ENCODE data around the gene HAPLN3. TPM values are rescaled to one million over a fixed set of nuclear protein-coding genes. Genes with fewer than 3 reads are reported as not detected.

The HAPLN3 gene
- total RNA-seq, 6 donors from 2014 or later = 1.7 to 23.0 (median 4.6) TPM

GRCh38 chr15:88833731-88834100, 61.6 kb downstream of the HAPLN3 start:
- Histone ChIP-seq H3K27me3 (no peaks in the 10 kb centered on the region), H3K4me1 (no peaks in the 10 kb centered on the region), H3K27ac (no peak overlapping the region), H3K4me3 (no peak overlapping the region), H3K9me3 (no peaks in the 10 kb centered on the region), H3K36me3 (no peaks in the 10 kb centered on the region)
- no peak for ATAC-seq (ENCODE audit: low FRiP score in 2 of 2)
- 55 to 78% methylated on average over 5 to 8 of the region's 8 CpGs for WGBS, 2 donors
- no peak for TF ChIP-seq CTCF (IDR thresholded peaks at IDR 0.05)
- DNase-seq = no peak

GRCh38 chr15:88832820-88833730, 62.3 kb downstream of the HAPLN3 start:
- DNase-seq (no peak), ATAC-seq (ENCODE audit: low FRiP score in 2 of 2) (no peak)
- no peaks in the 10 kb centered on the region for H3K36me3 ChIP-seq
- TF ChIP-seq EP300 (IDR thresholded peaks at IDR 0.05) (no peak), POLR2AphosphoS5 (IDR thresholded peaks at IDR 0.05) (no peak), POLR2A (IDR thresholded peaks at IDR 0.05) (no peak), CTCF (IDR thresholded peaks at IDR 0.05) (no peak)
- H3K27me3 ChIP-seq = no peaks in the 10 kb centered on the region
- H3K27ac ChIP-seq = no peak overlapping the region
- H3K9me3 ChIP-seq = no peaks in the 10 kb centered on the region
- no peaks in the 10 kb centered on the region for H3K4me1 ChIP-seq
- H3K4me3 ChIP-seq = no peak overlapping the region
- 77 to 86% methylated on average over 12 of the region's 12 CpGs for WGBS, 2 donors

GRCh38 chr15:88830016-88830415, 65.3 kb downstream of the HAPLN3 start:
- TF ChIP-seq POLR2A (IDR thresholded peaks at IDR 0.05) (no peak), EP300 (IDR thresholded peaks at IDR 0.05) (no peak), POLR2AphosphoS5 (IDR thresholded peaks at IDR 0.05) (no peak), CTCF (IDR thresholded peaks at IDR 0.05) (no peak)
- DNase-seq = no peak
- no peaks in the 10 kb centered on the region for H3K9me3 ChIP-seq
- no peak overlapping the region for H3K4me3 ChIP-seq
- H3K27ac ChIP-seq = no peak overlapping the region
- 68 to 70% methylated on average over 5 of the region's 5 CpGs for WGBS, 2 donors
- no peak for ATAC-seq (ENCODE audit: low FRiP score in 2 of 2)
- no peaks in the 10 kb centered on the region for H3K4me1 ChIP-seq
- no peaks in the 10 kb centered on the region for H3K27me3 ChIP-seq
- no peaks in the 10 kb centered on the region for H3K36me3 ChIP-seq

GRCh38 chr15:88828791-88829190, 66.6 kb downstream of the HAPLN3 start:
- ATAC-seq (ENCODE audit: low FRiP score in 2 of 2) = no peak
- Histone ChIP-seq H3K27me3 (no peaks in the 10 kb centered on the region), H3K27ac (no peak overlapping the region), H3K9me3 (no peaks in the 10 kb centered on the region), H3K36me3 (no peaks in the 10 kb centered on the region), H3K4me1 (no peaks in the 10 kb centered on the region), H3K4me3 (no peak overlapping the region)
- 76 to 85% methylated on average over 5 of the region's 5 CpGs for WGBS, 2 donors
- DNase-seq = no peak
- TF ChIP-seq EP300 (IDR thresholded peaks at IDR 0.05) = no peak
- TF ChIP-seq CTCF (IDR thresholded peaks at IDR 0.05) = no peak
- TF ChIP-seq POLR2AphosphoS5 (IDR thresholded peaks at IDR 0.05) = no peak
- TF ChIP-seq POLR2A (IDR thresholded peaks at IDR 0.05) = no peak

Other genes with a start within 250 kb of the HAPLN3 start
- gene ACAN, start 92.1 kb downstream of the HAPLN3 start, total RNA-seq = 1 to 10 TPM in 1 of 6 donors, under 1 TPM in 2, not detected in 3; 0.24 to 1.6 (median 0.46) TPM
- 100 to 1,000 TPM in 5 of 6 donors, 10 to 100 TPM in 1; 87.8 to 423 (median 144) TPM for gene MFGE8, start 17.8 kb upstream of the HAPLN3 start, total RNA-seq
- 100 to 1,000 TPM in 5 of 6 donors, 10 to 100 TPM in 1; 84.1 to 230 (median 174) TPM for gene ABHD2, start 192.9 kb upstream of the HAPLN3 start, total RNA-seq

Data from upper lobe of left lung (tissue), 6 donors.